GM18868 (cell line): ENCODE data around the gene CWC25.
"Not testable (repeated sequence)": the region's sequence is repeated elsewhere in the genome, so short reads cannot be mapped to it uniquely, and the experiment has no call there.

Source experiments
- ATAC-seq: cut with Tn5 transposase; IDR thresholded peaks from one replicate; pipeline ENCODE4 v1.9.1; 2021; ENCODE audit warnings: mild to moderate bottlenecking, moderate library complexity; ENCODE audit not compliant: unreplicated experiment

CWC25 gene

GRCh38 chr17:38790148-38790707 is 34.9 kb downstream of the CWC25 start:
- not testable (repeated sequence) for ATAC-seq

- no peak for ATAC-seq
Measured at GRCh38 chr17:38789185-38789584, 35.9 kb downstream of the CWC25 start.

GRCh38 chr17:38787999-38788398 is 37.1 kb downstream of the CWC25 start:
- not testable (repeated sequence) for ATAC-seq

GRCh38 chr17:38786372-38786771 is 38.7 kb downstream of the CWC25 start:
- no peak for ATAC-seq

GRCh38 chr17:38783227-38783626 is 41.9 kb downstream of the CWC25 start:
- ATAC-seq, result no peak

- ATAC-seq, result no peak
Measured at GRCh38 chr17:38779965-38780752, 45.0 kb downstream of the CWC25 start.

- no peak for ATAC-seq
Measured at GRCh38 chr17:38777641-38778250, 47.4 kb downstream of the CWC25 start.

- no peak for ATAC-seq
Measured at GRCh38 chr17:38773258-38773657, 51.9 kb downstream of the CWC25 start.

GRCh38 chr17:38768417-38768816 is 56.7 kb downstream of the CWC25 start:
- ATAC-seq, result no peak

DNA sequence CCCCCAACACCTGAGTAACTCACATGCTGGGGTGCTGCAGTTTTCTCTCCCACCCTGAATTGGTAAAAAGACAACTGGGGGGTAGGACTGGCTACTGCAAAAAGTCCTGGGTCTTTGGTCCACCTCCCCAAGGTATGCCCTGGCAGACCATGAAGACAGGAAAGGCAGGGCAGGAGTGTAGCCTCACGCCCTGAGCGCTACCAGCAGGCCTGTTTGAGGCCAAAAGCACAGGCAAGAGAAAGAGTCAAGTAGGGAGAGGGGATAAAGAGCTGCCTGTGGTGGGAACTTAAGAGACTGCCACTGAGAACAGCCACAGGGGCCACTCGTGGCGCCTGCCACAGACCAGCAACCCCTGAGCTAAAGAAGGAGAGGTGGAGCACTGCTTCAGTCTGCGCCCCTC is 58.8 kb downstream of the CWC25 start:
- ATAC-seq, result no peak

DNA sequence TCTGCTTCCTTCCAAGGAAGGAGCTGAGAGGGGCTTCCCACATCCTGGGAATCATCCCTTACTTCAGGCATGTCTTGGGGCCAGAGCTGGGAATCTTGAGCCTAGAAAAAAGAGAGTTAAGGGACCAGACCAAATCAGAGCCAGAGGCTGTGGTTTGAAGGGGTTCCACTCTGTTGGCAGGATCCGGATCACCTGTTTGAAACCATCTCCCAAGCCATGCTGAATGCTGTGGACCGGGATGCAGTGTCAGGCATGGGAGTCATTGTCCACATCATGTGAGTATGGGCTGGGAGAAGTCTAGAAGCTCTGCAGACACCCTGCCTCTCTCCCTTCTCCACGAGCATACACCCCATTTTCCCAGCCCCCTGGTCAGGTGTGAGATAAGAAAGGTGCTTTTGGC is 62.9 kb downstream of the CWC25 start:
- no peak for ATAC-seq

- ATAC-seq, result no peak
Measured at GRCh38 chr17:38761612-38762011, 63.5 kb downstream of the CWC25 start.

DNA sequence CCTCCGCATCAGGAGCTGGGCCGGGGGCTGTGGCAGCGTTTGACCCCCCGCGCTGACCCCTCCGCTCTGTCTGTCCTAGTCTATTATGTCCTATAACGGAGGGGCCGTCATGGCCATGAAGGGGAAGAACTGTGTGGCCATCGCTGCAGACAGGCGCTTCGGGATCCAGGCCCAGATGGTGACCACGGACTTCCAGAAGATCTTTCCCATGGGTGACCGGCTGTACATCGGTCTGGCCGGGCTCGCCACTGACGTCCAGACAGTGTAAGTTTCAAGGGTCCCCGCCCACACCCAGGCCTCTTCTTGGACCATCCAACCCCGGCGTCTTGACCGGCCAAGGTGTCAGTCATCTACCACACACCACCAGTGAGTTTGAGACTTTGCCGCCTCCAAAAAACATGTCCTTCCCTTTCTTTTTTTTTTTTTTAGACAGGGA is 72.0 kb downstream of the CWC25 start:
- ATAC-seq, result no peak

DNA sequence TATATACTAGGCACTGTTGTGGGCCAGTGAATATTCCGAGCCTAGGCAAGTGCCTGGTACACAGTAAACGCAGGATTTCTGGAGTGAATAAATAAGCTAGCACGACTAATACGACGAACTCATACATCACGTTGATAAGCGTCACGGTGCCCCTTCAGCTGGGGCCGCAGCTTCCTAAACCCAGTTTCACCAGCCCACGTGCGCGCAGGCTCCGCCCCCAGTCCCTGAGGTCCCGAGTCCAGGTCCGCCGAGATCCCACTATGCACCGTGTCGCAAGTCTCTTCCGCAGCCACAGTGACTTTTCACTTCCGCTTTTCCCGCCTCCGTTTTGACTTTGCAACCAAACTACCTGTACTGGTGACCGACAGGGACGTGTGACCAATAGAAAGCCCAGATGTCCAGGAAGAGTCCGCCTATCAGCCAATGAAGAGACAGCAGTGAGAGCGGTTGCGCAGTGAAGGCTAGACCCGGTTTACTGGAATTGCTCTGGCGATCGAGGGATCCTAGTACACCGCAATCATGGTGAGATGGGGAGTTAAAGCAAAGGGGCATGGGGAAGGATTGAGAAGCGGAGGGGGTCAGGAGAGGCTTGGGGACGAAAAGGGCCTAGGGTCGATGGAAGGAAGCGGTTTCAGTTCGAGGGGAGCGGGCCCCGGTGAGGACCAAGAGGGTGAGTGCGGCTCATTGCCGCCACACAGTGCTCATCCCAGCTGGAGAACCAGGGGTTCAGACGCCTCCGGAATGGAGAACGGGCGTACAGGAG is 72.6 kb downstream of the CWC25 start, which contains the start of gene PSMB3:
PSMB3 (plus strand) TSS at position 434 of the 763 bp plus-strand sequence; CDS start at position 520, 86 bp downstream.
- ATAC-seq, result peak; percentile 86

DNA sequence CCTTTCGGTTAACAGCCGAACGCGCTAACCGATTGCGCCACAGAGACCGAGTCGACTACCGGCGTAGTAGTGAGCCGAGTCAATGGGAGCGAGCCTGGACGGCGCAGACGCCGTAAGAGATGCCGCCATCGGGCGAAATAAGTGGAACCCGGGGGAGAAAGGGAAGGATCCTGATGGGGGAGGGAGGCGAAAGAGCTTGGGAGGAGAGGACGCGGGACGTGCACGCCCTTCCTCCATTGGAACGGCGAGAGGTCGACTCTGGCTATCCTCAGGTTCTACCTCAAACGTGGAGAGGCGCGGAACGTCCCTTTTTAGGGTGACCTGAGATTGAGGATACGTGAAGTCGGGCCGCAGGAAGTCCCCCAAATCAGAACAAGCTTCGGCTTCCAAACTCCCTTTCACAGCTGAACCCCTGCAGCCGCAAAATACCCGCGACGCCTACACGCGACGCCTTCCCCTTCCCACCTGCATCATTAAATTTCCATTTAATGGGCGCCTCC is 73.3 kb downstream of the CWC25 start:
- ATAC-seq, result peak; percentile 5

- no peak for ATAC-seq
Measured at GRCh38 chr17:38751144-38751807, 73.8 kb downstream of the CWC25 start.
